Mesothelial cell of epicardium (in vitro differentiated cells): ENCODE data around the gene NFKB1. TPM values are rescaled to one million over a fixed set of nuclear protein-coding genes. Genes with fewer than 3 reads are reported as not detected.

Experiments used
- DNase-seq, 2 experiments: peaks; one replicate each; pipeline ENCODE4 v3.0.0; 2021; ENCODE audit warnings: low spot score in 2 of 2; ENCODE audit not compliant: unreplicated experiment in 2 of 2
- H3K27ac Mint-ChIP-seq: 2 replicates; pipeline ENCODE4 v1.8.0; 2021; ENCODE audit warnings: mixed read lengths
- H3K27me3 Mint-ChIP-seq: 2 replicates; pipeline ENCODE4 v1.8.0; 2021; ENCODE audit warnings: low read depth, mixed read lengths
- H3K36me3 Mint-ChIP-seq: 2 replicates; pipeline ENCODE4 v1.8.0; 2021; ENCODE audit warnings: mixed read lengths
- H3K4me1 Mint-ChIP-seq: 2 replicates; pipeline ENCODE4 v1.8.0; 2021; ENCODE audit warnings: mixed read lengths
- H3K4me3 Mint-ChIP-seq: 2 replicates; pipeline ENCODE4 v1.8.0; 2021; ENCODE audit warnings: mild to moderate bottlenecking, moderate library complexity, mixed read lengths
- H3K9me3 Mint-ChIP-seq: 2 replicates; pipeline ENCODE4 v1.8.0; 2021; ENCODE audit warnings: mixed read lengths
- CTCF ChIP-seq: fragments of 200-600 bp; sonication (generic); IDR thresholded peaks from one replicate; pipeline ENCODE4 v1.5.0; 2021; ENCODE audit warnings: antibody characterized with exemption; ENCODE audit not compliant: unreplicated experiment
- total RNA-seq: library from RNA; stranded (reverse); gene quantifications from 3 replicates; pipeline ENCODE4 v1.2.1, GENCODE V29; 2021

The NFKB1 gene
- total RNA-seq, 1 donor from 2014 or later, result 30.9 TPM

- Mint-ChIP-seq H3K9me3 (no peaks in the 10 kb centered on the region), H3K4me3 (no peak overlapping the region), H3K27ac (no peak overlapping the region), H3K27me3 (no peaks in the 10 kb centered on the region), H3K4me1 (no peaks in the 10 kb centered on the region), H3K36me3 (peaks cover 5% of the 10 kb centered on the region)
- no peak for TF ChIP-seq CTCF
- no peak for DNase-seq
These were observed 45.5 kb downstream of the NFKB1 start for GRCh38 chr4:102546635-102547034.

GRCh38 chr4:102547973-102548372 lies 46.8 kb downstream of the NFKB1 start:
- peaks cover 11% of the 10 kb centered on the region for H3K4me1 Mint-ChIP-seq
- H3K27ac Mint-ChIP-seq, result no peak overlapping the region
- TF ChIP-seq CTCF, result no peak
- no peaks in the 10 kb centered on the region for H3K27me3 Mint-ChIP-seq
- DNase-seq, result no peak
- H3K36me3 Mint-ChIP-seq, result peaks cover 5% of the 10 kb centered on the region
- no peaks in the 10 kb centered on the region for H3K9me3 Mint-ChIP-seq
- no peak overlapping the region for H3K4me3 Mint-ChIP-seq

GRCh38 chr4:102551958-102552565 lies 50.9 kb downstream of the NFKB1 start:
- peaks cover 2% of the 10 kb centered on the region for H3K36me3 Mint-ChIP-seq
- H3K4me1 Mint-ChIP-seq, result peaks cover 19% of the 10 kb centered on the region
- DNase-seq, result no peak
- H3K27me3 Mint-ChIP-seq, result no peaks in the 10 kb centered on the region
- H3K27ac Mint-ChIP-seq, result no peak overlapping the region
- H3K9me3 Mint-ChIP-seq, result no peaks in the 10 kb centered on the region
- no peak for TF ChIP-seq CTCF
- H3K4me3 Mint-ChIP-seq, result no peak overlapping the region

GRCh38 chr4:102552781-102553180 lies 51.6 kb downstream of the NFKB1 start:
- no peaks in the 10 kb centered on the region for H3K9me3 Mint-ChIP-seq
- no peak for TF ChIP-seq CTCF
- peak overlapping the region; percentile 76 for H3K27ac Mint-ChIP-seq
- peaks cover 19% of the 10 kb centered on the region for H3K4me1 Mint-ChIP-seq
- H3K36me3 Mint-ChIP-seq, result peaks cover 2% of the 10 kb centered on the region
- no peak overlapping the region for H3K4me3 Mint-ChIP-seq
- no peaks in the 10 kb centered on the region for H3K27me3 Mint-ChIP-seq
- DNase-seq, result no peak

GRCh38 chr4:102553982-102554381 lies 52.8 kb downstream of the NFKB1 start:
- no peak overlapping the region for H3K4me3 Mint-ChIP-seq
- no peaks in the 10 kb centered on the region for H3K36me3 Mint-ChIP-seq
- DNase-seq, result no peak
- TF ChIP-seq CTCF, result no peak
- no peaks in the 10 kb centered on the region for H3K27me3 Mint-ChIP-seq
- no peak overlapping the region for H3K27ac Mint-ChIP-seq
- H3K4me1 Mint-ChIP-seq, result peaks cover 19% of the 10 kb centered on the region
- no peaks in the 10 kb centered on the region for H3K9me3 Mint-ChIP-seq

- H3K36me3 Mint-ChIP-seq, result no peaks in the 10 kb centered on the region
- H3K4me1 Mint-ChIP-seq, result peaks cover 19% of the 10 kb centered on the region
- H3K27me3 Mint-ChIP-seq, result no peaks in the 10 kb centered on the region
- TF ChIP-seq CTCF, result no peak
- no peak overlapping the region for H3K27ac Mint-ChIP-seq
- no peak overlapping the region for H3K4me3 Mint-ChIP-seq
- H3K9me3 Mint-ChIP-seq, result no peaks in the 10 kb centered on the region
- no peak for DNase-seq
These were observed 53.3 kb downstream of the NFKB1 start for GRCh38 chr4:102554482-102554881.
